GM06990 (cell line): ENCODE data around the gene RAMP2.

Experiments
- DNase-seq: peaks from one replicate; pipeline ENCODE4 v3.0.0-alpha.2; 2011; ENCODE audit not compliant: insufficient read length; ENCODE audit errors: extremely low read depth
- H3K27me3 ChIP-seq: replicated peaks from 2 replicates; pipeline ENCODE4 v1.6.0; 2011; ENCODE audit warnings: low read length; ENCODE audit not compliant: control insufficient read depth, insufficient read depth
- H3K36me3 ChIP-seq: 2 replicates; pipeline ENCODE4 v1.5.1; 2011; ENCODE audit warnings: low read length; ENCODE audit not compliant: control insufficient read depth, insufficient read depth
- H3K4me3 ChIP-seq: replicated peaks from 2 replicates; pipeline ENCODE4 v1.5.1; 2011; ENCODE audit warnings: low read depth, mild to moderate bottlenecking, control low read depth, low read length
- CTCF ChIP-seq: IDR thresholded peaks from 2 replicates; pipeline ENCODE4 v1.5.1; 2011; ENCODE audit warnings: low read length, control low read depth, mild to moderate bottlenecking, inconsistent platforms; ENCODE audit not compliant: insufficient read depth, poor library complexity, severe bottlenecking

Gene RAMP2

DNA sequence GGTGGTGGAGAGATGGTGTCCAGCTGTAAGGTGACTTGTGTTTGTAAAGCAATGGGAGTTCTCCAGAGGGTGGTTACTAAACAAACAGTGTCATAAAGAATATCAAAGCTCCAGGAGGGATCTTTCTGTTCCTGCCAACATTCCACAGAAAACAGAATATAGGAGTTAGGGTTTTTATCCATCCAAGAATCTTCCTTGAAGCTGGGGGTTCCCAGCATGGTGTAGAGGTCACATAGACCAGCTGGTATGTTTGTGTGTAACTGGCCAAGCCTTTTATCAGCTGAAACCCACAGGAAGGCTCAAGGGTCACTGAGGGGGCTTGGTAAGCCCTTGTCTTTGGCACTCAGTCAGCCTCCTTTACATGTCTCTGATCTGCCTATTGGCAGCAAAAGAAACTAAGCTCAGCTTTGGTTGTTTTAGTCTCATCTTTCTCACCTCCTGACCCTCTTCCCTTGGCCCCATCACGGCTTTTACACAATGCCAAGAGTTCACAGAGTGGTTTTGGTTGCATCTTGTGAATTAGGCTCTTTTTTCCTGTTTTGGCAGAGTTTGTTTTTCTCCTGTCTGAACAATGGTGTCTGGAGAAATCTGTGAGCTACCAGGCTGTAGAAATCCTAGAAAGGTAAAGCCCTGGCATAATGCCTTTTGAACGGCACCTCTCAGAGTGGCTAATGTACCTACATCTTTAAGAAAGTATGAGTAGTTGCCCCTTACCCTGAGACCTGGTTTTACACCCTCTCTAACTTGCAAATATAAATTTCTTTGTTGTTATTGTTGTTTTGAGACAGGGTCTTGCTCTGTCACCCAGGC, 42.3 kb downstream of the RAMP2 start:
- Histone ChIP-seq H3K27me3 (no peaks in the 10 kb centered on the region), H3K36me3 (no peaks in the 10 kb centered on the region), H3K4me3 (no peak overlapping the region)
- no peak for DNase-seq
- no peak for TF ChIP-seq CTCF

- no peak for TF ChIP-seq CTCF
- Histone ChIP-seq H3K4me3 (no peak overlapping the region), H3K36me3 (peaks cover 2% of the 10 kb centered on the region; the same call in 1 of the 2 replicates), H3K27me3 (no peaks in the 10 kb centered on the region)
- DNase-seq = no peak
Measured at GRCh38 chr17:42804918-42805367, 43.9 kb downstream of the RAMP2 start.

DNA sequence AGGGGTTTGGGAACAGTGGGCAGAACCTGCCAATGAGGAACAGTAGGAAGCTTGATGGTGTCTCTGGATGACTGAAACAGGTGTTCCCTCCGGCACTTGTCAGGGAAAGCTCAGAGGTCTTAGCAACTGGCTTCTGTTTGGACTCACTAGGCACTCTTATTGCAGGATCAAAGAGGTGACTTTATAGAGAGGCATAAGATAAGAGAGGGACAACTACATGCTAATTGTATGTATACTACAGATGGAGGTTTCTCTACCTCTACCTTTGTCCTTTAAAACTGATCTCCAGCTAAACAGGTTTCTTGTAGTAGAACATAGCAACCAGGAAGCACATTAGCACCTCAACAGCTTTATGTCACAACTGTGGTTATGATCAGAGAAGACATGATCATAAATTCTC, 45.2 kb downstream of the RAMP2 start:
- no peak overlapping the region for H3K4me3 ChIP-seq
- no peak for DNase-seq
- no peak for TF ChIP-seq CTCF
- no peaks in the 10 kb centered on the region for H3K27me3 ChIP-seq
- H3K36me3 ChIP-seq = peaks cover 2% of the 10 kb centered on the region

- H3K4me3 ChIP-seq = no peak overlapping the region
- H3K36me3 ChIP-seq = peaks cover 6% of the 10 kb centered on the region
- no peak for DNase-seq
- TF ChIP-seq CTCF = no peak
- no peaks in the 10 kb centered on the region for H3K27me3 ChIP-seq
Measured at GRCh38 chr17:42809250-42809649, 48.2 kb downstream of the RAMP2 start.
